ENCODE measurements around the gene UGT1A10.

UGT1A10 gene

GRCh38 chr2:233814056-233814835 lies 178.0 kb downstream of the UGT1A10 start:
- DNase-seq (ENCODE audit: low read depth, low spot score), result no peak

GRCh38 chr2:233815861-233816260 lies 179.6 kb downstream of the UGT1A10 start:
- in situ Hi-C loops (cut with HindIII; ENCODE audit: low sequenced_read_pairs), result no loop called here
- no peak overlapping the region for H3K4me3 ChIP-seq (ENCODE audit: low read depth, low read length)
- no peak for TF ChIP-seq CTCF (IDR thresholded peaks at IDR 0.05; ENCODE audit: low read depth, low read length)
- DNase-seq (ENCODE audit: low read depth, low spot score), result no peak

More at GRCh38 chr2:233814056-233814835, 178.0 kb downstream of the UGT1A10 start:
- in situ Hi-C loops (cut with HindIII; ENCODE audit: low sequenced_read_pairs), result no loop called here
- H3K4me3 ChIP-seq (ENCODE audit: low read depth, low read length), result no peak overlapping the region
- TF ChIP-seq CTCF (IDR thresholded peaks at IDR 0.05; ENCODE audit: low read depth, low read length), result no peak

- TF ChIP-seq CTCF (IDR thresholded peaks at IDR 0.05; ENCODE audit: low read depth, low read length), result no peak
- no peak for DNase-seq (ENCODE audit: low read depth, low spot score)
- in situ Hi-C loops (cut with HindIII; ENCODE audit: low sequenced_read_pairs), result no loop called here
- H3K4me3 ChIP-seq (ENCODE audit: low read depth, low read length), result no peak overlapping the region
Measured at GRCh38 chr2:233816334-233816733, 180.1 kb downstream of the UGT1A10 start.

- H3K4me3 ChIP-seq (ENCODE audit: low read depth, low read length), result no peak overlapping the region
- TF ChIP-seq CTCF (IDR thresholded peaks at IDR 0.05; ENCODE audit: low read depth, low read length), result no peak
- in situ Hi-C loops (cut with HindIII; ENCODE audit: low sequenced_read_pairs), result no loop called here
- DNase-seq (ENCODE audit: low read depth, low spot score), result no peak
Measured at GRCh38 chr2:233816771-233817170, 180.5 kb downstream of the UGT1A10 start.

- in situ Hi-C loops (cut with HindIII; ENCODE audit: low sequenced_read_pairs), result no loop called here
- no peak for DNase-seq (ENCODE audit: low read depth, low spot score)
- TF ChIP-seq CTCF (IDR thresholded peaks at IDR 0.05; ENCODE audit: low read depth, low read length), result no peak
- H3K4me3 ChIP-seq (ENCODE audit: low read depth, low read length), result no peak overlapping the region
Measured at GRCh38 chr2:233817361-233817911, 181.2 kb downstream of the UGT1A10 start.

GRCh38 chr2:233817995-233818638 lies 181.9 kb downstream of the UGT1A10 start:
- no peak for TF ChIP-seq CTCF (IDR thresholded peaks at IDR 0.05; ENCODE audit: low read depth, low read length)
- no peak overlapping the region for H3K4me3 ChIP-seq (ENCODE audit: low read depth, low read length)
- DNase-seq (ENCODE audit: low read depth, low spot score), result no peak
- in situ Hi-C loops (cut with HindIII; ENCODE audit: low sequenced_read_pairs), result no loop called here
